ENCODE measurements around the gene GIGYF2.

GIGYF2 gene

DNA sequence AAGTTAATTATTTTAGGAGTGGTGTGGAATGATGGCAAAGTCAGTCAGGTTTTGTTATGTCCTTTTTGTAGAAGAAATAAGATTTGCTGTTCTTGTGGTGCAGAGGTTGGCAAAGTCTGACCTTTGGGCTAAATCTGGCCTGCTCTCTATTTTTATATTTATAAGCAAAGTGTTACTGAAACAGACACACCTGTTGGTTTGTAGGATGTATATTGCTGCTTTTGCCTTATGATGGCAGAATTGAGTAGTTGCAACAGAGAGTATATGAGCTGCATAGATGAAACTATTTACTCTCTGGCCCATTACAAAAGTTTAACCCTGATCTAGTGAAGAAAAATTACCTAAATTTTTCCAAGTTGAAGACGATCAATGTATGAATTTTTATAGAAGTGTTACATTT, 113.3 kb downstream of the GIGYF2 start:
- TF ChIP-seq FOXP2 (optimal IDR thresholded peaks at IDR 0.05; ENCODE audit: borderline replicate concordance, extremely low read depth, extremely low read length, insufficient read depth) (no peak), POLR2AphosphoS5 (IDR thresholded peaks at IDR 0.05; ENCODE audit: low read depth, low read length) (no peak), SIN3A (IDR thresholded peaks at IDR 0.05; ENCODE audit: borderline replicate concordance, insufficient read depth, low read length) (no peak), TAF1 (IDR thresholded peaks at IDR 0.05; ENCODE audit: borderline replicate concordance, insufficient read depth, low read length) (no peak)
- TF ChIP-seq, protein P1, sequence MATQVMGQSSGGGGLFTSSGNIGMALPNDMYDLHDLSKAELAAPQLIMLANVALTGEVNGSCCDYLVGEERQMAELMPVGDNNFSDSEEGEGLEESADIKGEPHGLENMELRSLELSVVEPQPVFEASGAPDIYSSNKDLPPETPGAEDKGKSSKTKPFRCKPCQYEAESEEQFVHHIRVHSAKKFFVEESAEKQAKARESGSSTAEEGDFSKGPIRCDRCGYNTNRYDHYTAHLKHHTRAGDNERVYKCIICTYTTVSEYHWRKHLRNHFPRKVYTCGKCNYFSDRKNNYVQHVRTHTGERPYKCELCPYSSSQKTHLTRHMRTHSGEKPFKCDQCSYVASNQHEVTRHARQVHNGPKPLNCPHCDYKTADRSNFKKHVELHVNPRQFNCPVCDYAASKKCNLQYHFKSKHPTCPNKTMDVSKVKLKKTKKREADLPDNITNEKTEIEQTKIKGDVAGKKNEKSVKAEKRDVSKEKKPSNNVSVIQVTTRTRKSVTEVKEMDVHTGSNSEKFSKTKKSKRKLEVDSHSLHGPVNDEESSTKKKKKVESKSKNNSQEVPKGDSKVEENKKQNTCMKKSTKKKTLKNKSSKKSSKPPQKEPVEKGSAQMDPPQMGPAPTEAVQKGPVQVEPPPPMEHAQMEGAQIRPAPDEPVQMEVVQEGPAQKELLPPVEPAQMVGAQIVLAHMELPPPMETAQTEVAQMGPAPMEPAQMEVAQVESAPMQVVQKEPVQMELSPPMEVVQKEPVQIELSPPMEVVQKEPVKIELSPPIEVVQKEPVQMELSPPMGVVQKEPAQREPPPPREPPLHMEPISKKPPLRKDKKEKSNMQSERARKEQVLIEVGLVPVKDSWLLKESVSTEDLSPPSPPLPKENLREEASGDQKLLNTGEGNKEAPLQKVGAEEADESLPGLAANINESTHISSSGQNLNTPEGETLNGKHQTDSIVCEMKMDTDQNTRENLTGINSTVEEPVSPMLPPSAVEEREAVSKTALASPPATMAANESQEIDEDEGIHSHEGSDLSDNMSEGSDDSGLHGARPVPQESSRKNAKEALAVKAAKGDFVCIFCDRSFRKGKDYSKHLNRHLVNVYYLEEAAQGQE (IDR thresholded peaks at IDR 0.05; ENCODE audit: insufficient read depth in 1 of 2, low read depth in 2 of 2, low read length in 2 of 2): no peak

GRCh38 chr2:232815569-232815968, 118.4 kb downstream of the GIGYF2 start:
- TF ChIP-seq FOXP2 (optimal IDR thresholded peaks at IDR 0.05; ENCODE audit: borderline replicate concordance, extremely low read depth, extremely low read length, insufficient read depth) (no peak), POLR2AphosphoS5 (IDR thresholded peaks at IDR 0.05; ENCODE audit: low read depth, low read length) (no peak), TAF1 (IDR thresholded peaks at IDR 0.05; ENCODE audit: borderline replicate concordance, insufficient read depth, low read length) (no peak), SIN3A (IDR thresholded peaks at IDR 0.05; ENCODE audit: borderline replicate concordance, insufficient read depth, low read length) (no peak)
- TF ChIP-seq, protein P1 (IDR thresholded peaks at IDR 0.05; ENCODE audit: insufficient read depth in 1 of 2, low read depth in 2 of 2, low read length in 2 of 2): no peak

DNA sequence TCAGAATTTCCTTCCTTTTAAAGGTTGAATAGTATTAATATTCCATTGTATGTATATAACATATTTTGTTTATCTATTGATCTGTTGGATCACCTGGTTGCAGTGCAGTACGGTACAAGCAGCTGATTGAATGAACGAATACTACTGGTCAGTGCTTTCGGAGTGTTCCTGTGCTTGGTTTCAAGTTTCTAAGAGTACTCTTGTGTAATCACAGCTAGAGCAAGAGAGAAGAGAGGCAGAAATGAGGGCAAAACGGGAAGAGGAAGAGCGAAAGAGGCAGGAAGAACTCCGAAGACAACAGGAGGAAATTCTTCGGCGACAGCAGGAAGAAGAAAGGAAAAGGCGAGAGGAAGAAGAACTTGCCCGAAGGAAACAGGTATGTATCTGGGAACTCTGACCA, 119.5 kb downstream of the GIGYF2 start:
- TF ChIP-seq POLR2AphosphoS5 (IDR thresholded peaks at IDR 0.05; ENCODE audit: low read depth, low read length) (no peak), TAF1 (IDR thresholded peaks at IDR 0.05; ENCODE audit: borderline replicate concordance, insufficient read depth, low read length) (no peak), FOXP2 (optimal IDR thresholded peaks at IDR 0.05; ENCODE audit: borderline replicate concordance, extremely low read depth, extremely low read length, insufficient read depth) (no peak), SIN3A (IDR thresholded peaks at IDR 0.05; ENCODE audit: borderline replicate concordance, insufficient read depth, low read length) (no peak)
- TF ChIP-seq, protein P1 (IDR thresholded peaks at IDR 0.05; ENCODE audit: insufficient read depth in 1 of 2, low read depth in 2 of 2, low read length in 2 of 2): no peak

GRCh38 chr2:232817756-232818155, 120.6 kb downstream of the GIGYF2 start:
- TF ChIP-seq TAF1 (IDR thresholded peaks at IDR 0.05; ENCODE audit: borderline replicate concordance, insufficient read depth, low read length) (no peak), FOXP2 (optimal IDR thresholded peaks at IDR 0.05; ENCODE audit: borderline replicate concordance, extremely low read depth, extremely low read length, insufficient read depth) (no peak), SIN3A (IDR thresholded peaks at IDR 0.05; ENCODE audit: borderline replicate concordance, insufficient read depth, low read length) (no peak), POLR2AphosphoS5 (IDR thresholded peaks at IDR 0.05; ENCODE audit: low read depth, low read length) (no peak)
- TF ChIP-seq, protein P1 (IDR thresholded peaks at IDR 0.05; ENCODE audit: insufficient read depth in 1 of 2, low read depth in 2 of 2, low read length in 2 of 2): no peak

DNA sequence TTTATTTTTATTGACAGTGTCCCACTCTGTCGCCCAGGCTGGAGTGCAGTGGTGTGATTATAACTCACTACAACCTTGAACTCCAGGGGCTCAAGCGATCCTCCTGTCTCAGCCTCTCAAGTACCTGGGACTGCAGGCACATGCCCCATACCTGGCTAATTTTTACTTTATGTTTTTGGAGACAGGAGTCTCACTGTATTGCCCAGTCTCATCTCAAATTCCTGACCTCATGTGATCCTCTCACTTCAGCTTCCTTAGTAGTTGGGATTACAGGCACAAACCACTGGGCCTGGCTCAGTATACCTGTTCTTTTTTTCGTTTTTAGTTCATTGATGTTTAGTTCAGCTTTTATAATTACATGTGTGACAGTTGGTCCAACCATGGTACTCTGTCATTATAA, 132.9 kb downstream of the GIGYF2 start:
- TF ChIP-seq POLR2AphosphoS5 (IDR thresholded peaks at IDR 0.05; ENCODE audit: low read depth, low read length) (no peak), TAF1 (IDR thresholded peaks at IDR 0.05; ENCODE audit: borderline replicate concordance, insufficient read depth, low read length) (no peak), FOXP2 (optimal IDR thresholded peaks at IDR 0.05; ENCODE audit: borderline replicate concordance, extremely low read depth, extremely low read length, insufficient read depth) (no peak)
- TF ChIP-seq, protein P1 (IDR thresholded peaks at IDR 0.05; ENCODE audit: insufficient read depth in 1 of 2, low read depth in 2 of 2, low read length in 2 of 2): no peak

All from PFSK-1 (cell line).